Measurements from ENCODE around the gene PLD1. TPM values are rescaled to one million over a fixed set of nuclear protein-coding genes. Genes with fewer than 3 reads are reported as not detected.

PLD1 gene
- total RNA-seq, 2 donors from 2014 or later, result 12.8 to 15.8 TPM

- 18% methylated on average over 20 of the region's 22 CpGs for WGBS
- no peak for TF ChIP-seq POLR2AphosphoS5 (IDR thresholded peaks at IDR 0.05)
- TF ChIP-seq CTCF (IDR thresholded peaks at IDR 0.05), result no peak
- TF ChIP-seq POLR2A (IDR thresholded peaks at IDR 0.05), result no peak
- Histone ChIP-seq H3K27ac (peak overlapping the region; percentile 65 to 79), H3K4me3 (peak overlapping the region; percentile 45 to 47), H3K4me1 (replicated peaks) (no peaks in the 10 kb centered on the region), H3K27me3 (replicated peaks; ENCODE audit: insufficient read depth) (no peaks in the 10 kb centered on the region), H3K36me3 (no peaks in the 10 kb centered on the region), H3K9me3 (no peaks in the 10 kb centered on the region)
- DNase-seq (ENCODE audit: low spot score), result no peak
- intact Hi-C loops (cut with DNase I), result no loop called here
Observed at GRCh38 chr3:171810629-171811294, 479 bp upstream of the PLD1 start.

GRCh38 chr3:171809611-171809860 is 747 bp downstream of the PLD1 start:
- no peak for TF ChIP-seq POLR2AphosphoS5 (IDR thresholded peaks at IDR 0.05)
- TF ChIP-seq CTCF (IDR thresholded peaks at IDR 0.05), result no peak
- no peak for TF ChIP-seq POLR2A (IDR thresholded peaks at IDR 0.05)
- Histone ChIP-seq H3K36me3 (no peaks in the 10 kb centered on the region), H3K9me3 (no peaks in the 10 kb centered on the region), H3K4me3 (peak overlapping the region; percentile 45 to 47), H3K27me3 (replicated peaks; ENCODE audit: insufficient read depth) (no peaks in the 10 kb centered on the region), H3K27ac (peak overlapping the region; percentile 65 to 79), H3K4me1 (replicated peaks) (no peaks in the 10 kb centered on the region)
- no peak for DNase-seq (ENCODE audit: low spot score)
- intact Hi-C loops (cut with DNase I), result no loop called here
- whole genome bisulfite sequencing, result 4% methylated on average over 11 of the region's 11 CpGs

- DNase-seq (ENCODE audit: low spot score), result no peak
- 94% methylated on average over 6 of the region's 6 CpGs for WGBS
- H3K9me3 ChIP-seq, result no peaks in the 10 kb centered on the region
- H3K27me3 ChIP-seq (replicated peaks; ENCODE audit: insufficient read depth), result no peaks in the 10 kb centered on the region
- no peaks in the 10 kb centered on the region for H3K4me1 ChIP-seq (replicated peaks)
- intact Hi-C loops (cut with DNase I), result no loop called here
- no peak overlapping the region for H3K4me3 ChIP-seq
- H3K27ac ChIP-seq, result no peak overlapping the region
- H3K36me3 ChIP-seq, result no peaks in the 10 kb centered on the region
- TF ChIP-seq CTCF (IDR thresholded peaks at IDR 0.05) (no peak), POLR2A (IDR thresholded peaks at IDR 0.05) (no peak), POLR2AphosphoS5 (IDR thresholded peaks at IDR 0.05) (no peak)
Observed at GRCh38 chr3:171807806-171808205, 2.5 kb downstream of the PLD1 start.

GRCh38 chr3:171807129-171807675 is 3.1 kb downstream of the PLD1 start:
- H3K27me3 ChIP-seq (replicated peaks; ENCODE audit: insufficient read depth), result no peaks in the 10 kb centered on the region
- 96% methylated on average over 7 of the region's 7 CpGs for WGBS
- intact Hi-C loops (cut with DNase I), result no loop called here
- H3K27ac ChIP-seq, result no peak overlapping the region
- H3K9me3 ChIP-seq, result no peaks in the 10 kb centered on the region
- DNase-seq (ENCODE audit: low spot score), result no peak
- H3K36me3 ChIP-seq, result no peaks in the 10 kb centered on the region
- no peaks in the 10 kb centered on the region for H3K4me1 ChIP-seq (replicated peaks)
- TF ChIP-seq POLR2A (IDR thresholded peaks at IDR 0.05) (no peak), POLR2AphosphoS5 (IDR thresholded peaks at IDR 0.05) (no peak), CTCF (IDR thresholded peaks at IDR 0.05) (no peak)
- no peak overlapping the region for H3K4me3 ChIP-seq
